ENCODE results near the gene KLHL1.

- TF ChIP-seq, protein P1, sequence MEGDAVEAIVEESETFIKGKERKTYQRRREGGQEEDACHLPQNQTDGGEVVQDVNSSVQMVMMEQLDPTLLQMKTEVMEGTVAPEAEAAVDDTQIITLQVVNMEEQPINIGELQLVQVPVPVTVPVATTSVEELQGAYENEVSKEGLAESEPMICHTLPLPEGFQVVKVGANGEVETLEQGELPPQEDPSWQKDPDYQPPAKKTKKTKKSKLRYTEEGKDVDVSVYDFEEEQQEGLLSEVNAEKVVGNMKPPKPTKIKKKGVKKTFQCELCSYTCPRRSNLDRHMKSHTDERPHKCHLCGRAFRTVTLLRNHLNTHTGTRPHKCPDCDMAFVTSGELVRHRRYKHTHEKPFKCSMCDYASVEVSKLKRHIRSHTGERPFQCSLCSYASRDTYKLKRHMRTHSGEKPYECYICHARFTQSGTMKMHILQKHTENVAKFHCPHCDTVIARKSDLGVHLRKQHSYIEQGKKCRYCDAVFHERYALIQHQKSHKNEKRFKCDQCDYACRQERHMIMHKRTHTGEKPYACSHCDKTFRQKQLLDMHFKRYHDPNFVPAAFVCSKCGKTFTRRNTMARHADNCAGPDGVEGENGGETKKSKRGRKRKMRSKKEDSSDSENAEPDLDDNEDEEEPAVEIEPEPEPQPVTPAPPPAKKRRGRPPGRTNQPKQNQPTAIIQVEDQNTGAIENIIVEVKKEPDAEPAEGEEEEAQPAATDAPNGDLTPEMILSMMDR (IDR thresholded peaks at IDR 0.05), result no peak
- TF ChIP-seq MXI1 (IDR thresholded peaks at IDR 0.05; ENCODE audit: low read depth, low read length), result no peak
- TF ChIP-seq RFX5 (IDR thresholded peaks at IDR 0.05; ENCODE audit: low read length), result no peak
- no peak for TF ChIP-seq RAD21 (IDR thresholded peaks at IDR 0.05; ENCODE audit: low read length)
- TF ChIP-seq EP300 (IDR thresholded peaks at IDR 0.05; ENCODE audit: borderline replicate concordance in 1 of 2, low read depth in 1 of 2, low read length in 1 of 2), result no peak
- no peak for TF ChIP-seq CHD2 (IDR thresholded peaks at IDR 0.05; ENCODE audit: low read length, partially characterized antibody)
- TF ChIP-seq RCOR1 (IDR thresholded peaks at IDR 0.05; ENCODE audit: low read length), result no peak
These were observed 279.7 kb downstream of the KLHL1 start for GRCh38 chr13:69828527-69828926.
